Keratinocyte (primary cell): ENCODE data around the gene SLAMF1. TPM values are rescaled to one million over a fixed set of nuclear protein-coding genes. Genes with fewer than 3 reads are reported as not detected.

Experiments used
- DNase-seq: peaks from one replicate; pipeline ENCODE4 v3.0.0-alpha.2; 2011; ENCODE audit warnings: low read depth, missing footprints, low spot score
- FAIRE-seq: peaks from 2 replicates; lab custom pipeline; 2011; peaks lifted over from hg19 to GRCh38; lab: Jason Lieb, UNC
- H2AFZ ChIP-seq: 2 replicates; pipeline ENCODE4 v1.6.0; 2012; ENCODE audit warnings: low read length, control low read depth, inconsistent platforms; ENCODE audit not compliant: control insufficient read depth
- H3K27ac ChIP-seq: 2 replicates; pipeline ENCODE4 v1.5.1; 2011; ENCODE audit warnings: low read length; ENCODE audit not compliant: control insufficient read depth, insufficient read depth
- H3K27me3 ChIP-seq: 3 replicates; pipeline ENCODE4 v1.6.0; 2011; ENCODE audit warnings: low read length; ENCODE audit not compliant: control insufficient read depth, insufficient read depth; ENCODE audit errors: extremely low read depth
- H3K36me3 ChIP-seq, 2 experiments: 2 replicates in 1 of 2; 3 replicates in 1 of 2; pipeline ENCODE4 v1.5.1; 2011; ENCODE audit warnings: low read length in 2 of 2, mild to moderate bottlenecking in 1 of 2; ENCODE audit not compliant: control insufficient read depth in 2 of 2, insufficient read depth in 2 of 2; ENCODE audit errors: extremely low read depth in 1 of 2
- H3K4me1 ChIP-seq: 3 replicates; pipeline ENCODE4 v1.5.1; 2011; ENCODE audit warnings: low read length; ENCODE audit not compliant: control insufficient read depth, insufficient read depth; ENCODE audit errors: extremely low read depth
- H3K4me2 ChIP-seq: 3 replicates; pipeline ENCODE4 v1.6.0; 2011; ENCODE audit warnings: low read depth, low read length; ENCODE audit not compliant: control insufficient read depth, insufficient read depth; ENCODE audit errors: extremely low read depth
- H3K4me3 ChIP-seq, 3 experiments: fragments of 200-600 bp in 1 of 3; sonication (generic) in 1 of 3; 2 replicates in 2 of 3; 3 replicates in 1 of 3; pipeline ENCODE4 v1.5.1; 2011 to 2016; ENCODE audit warnings: low read length in 3 of 3, mild to moderate bottlenecking in 3 of 3, control low read depth in 2 of 3, inconsistent platforms in 1 of 3, low read depth in 1 of 3, mixed read lengths in 1 of 3, mixed run types in 1 of 3, moderate library complexity in 1 of 3; ENCODE audit not compliant: control insufficient read depth in 2 of 3, insufficient read depth in 2 of 3; ENCODE audit errors: extremely low read depth in 1 of 3
- H3K79me2 ChIP-seq: 2 replicates; pipeline ENCODE4 v1.6.0; 2012; ENCODE audit warnings: low read length; ENCODE audit not compliant: control insufficient read depth, insufficient read depth
- H3K9ac ChIP-seq: 3 replicates; pipeline ENCODE4 v1.6.0; 2011; ENCODE audit warnings: low read length; ENCODE audit not compliant: control insufficient read depth, insufficient read depth; ENCODE audit errors: extremely low read depth
- H3K9me1 ChIP-seq: 3 replicates; pipeline ENCODE4 v1.6.0; 2011; ENCODE audit warnings: low read length; ENCODE audit not compliant: control insufficient read depth, insufficient read depth; ENCODE audit errors: extremely low read depth
- H3K9me3 ChIP-seq: 2 replicates; pipeline ENCODE4 v1.5.1; 2012; ENCODE audit warnings: low read depth, low read length; ENCODE audit not compliant: control insufficient read depth
- H4K20me1 ChIP-seq: 3 replicates; pipeline ENCODE4 v1.6.0; 2011; ENCODE audit warnings: low read length; ENCODE audit not compliant: control insufficient read depth, insufficient read depth; ENCODE audit errors: extremely low read depth
- EZH2 ChIP-seq: IDR thresholded peaks from one replicate; pipeline ENCODE4 v1.6.1; 2012; ENCODE audit warnings: inconsistent platforms, mild to moderate bottlenecking, low read length, moderate library complexity
- dilution Hi-C: fragments of 300-500 bp; cut with MboI; formaldehyde crosslinking; loops from one replicate; pipeline ENCODE4 v1.7.0; 2020; ENCODE audit warnings: low sequenced_read_pairs; ENCODE audit not compliant: extremely low pct_ligation_motif_present
- polyA plus RNA-seq, 5 experiments: library from polyadenylated mRNA; depleted of rRNA in 3 of 5; stranded (reverse) in 3 of 5; stranded (forward) in 1 of 5; unstranded in 1 of 5; fragments of >200 nt; gene quantifications; 1 replicate in 1 of 5; 2 replicates in 3 of 5; 3 replicates in 1 of 5; pipeline versions ENCODE4 v1.2.1 to v1.2.3, GENCODE V29; 2011 to 2012; ENCODE audit warnings: missing spikeins in 2 of 5, low read depth in 1 of 5, low replicate concordance in 1 of 5
- TF ChIP-seq, protein P1 (sequence below), 3 experiments: IDR thresholded peaks in 1 of 3; conservative IDR thresholded peaks in 1 of 3; optimal IDR thresholded peaks in 1 of 3; 2 replicates in 2 of 3; 3 replicates in 1 of 3; pipeline versions ENCODE3 to v1.5.1; 2011; ENCODE audit warnings: low read length in 3 of 3, mild to moderate bottlenecking in 3 of 3, moderate library complexity in 2 of 3, control low read depth in 1 of 3, inconsistent platforms in 1 of 3; ENCODE audit not compliant: insufficient read depth in 2 of 3; ENCODE audit errors: extremely low read depth in 1 of 3

The SLAMF1 gene
- polyA plus RNA-seq, 1 donor (not counting 4 experiments of a cell fraction or from before 2014, with no cell fraction given) = not detected

- TF ChIP-seq, protein P1, sequence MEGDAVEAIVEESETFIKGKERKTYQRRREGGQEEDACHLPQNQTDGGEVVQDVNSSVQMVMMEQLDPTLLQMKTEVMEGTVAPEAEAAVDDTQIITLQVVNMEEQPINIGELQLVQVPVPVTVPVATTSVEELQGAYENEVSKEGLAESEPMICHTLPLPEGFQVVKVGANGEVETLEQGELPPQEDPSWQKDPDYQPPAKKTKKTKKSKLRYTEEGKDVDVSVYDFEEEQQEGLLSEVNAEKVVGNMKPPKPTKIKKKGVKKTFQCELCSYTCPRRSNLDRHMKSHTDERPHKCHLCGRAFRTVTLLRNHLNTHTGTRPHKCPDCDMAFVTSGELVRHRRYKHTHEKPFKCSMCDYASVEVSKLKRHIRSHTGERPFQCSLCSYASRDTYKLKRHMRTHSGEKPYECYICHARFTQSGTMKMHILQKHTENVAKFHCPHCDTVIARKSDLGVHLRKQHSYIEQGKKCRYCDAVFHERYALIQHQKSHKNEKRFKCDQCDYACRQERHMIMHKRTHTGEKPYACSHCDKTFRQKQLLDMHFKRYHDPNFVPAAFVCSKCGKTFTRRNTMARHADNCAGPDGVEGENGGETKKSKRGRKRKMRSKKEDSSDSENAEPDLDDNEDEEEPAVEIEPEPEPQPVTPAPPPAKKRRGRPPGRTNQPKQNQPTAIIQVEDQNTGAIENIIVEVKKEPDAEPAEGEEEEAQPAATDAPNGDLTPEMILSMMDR (optimal IDR thresholded peaks at IDR 0.05 in 1 of 3, IDR thresholded peaks at IDR 0.05 in 1 of 3, conservative IDR thresholded peaks at IDR 0.05 in 1 of 3; ENCODE audit: extremely low read depth in 1 of 3, insufficient read depth in 2 of 3, low read length in 3 of 3) = no peak
- TF ChIP-seq EZH2 = no peak
- dilution Hi-C loops = loop anchor here (25.0 kb wide), 1 partner anchor 184 kb away; no protein-coding TSS in a partner anchor
- no peaks in the 10 kb centered on the region for H3K79me2 ChIP-seq
Measured at GRCh38 chr1:160620942-160621632, 25.8 kb downstream of the SLAMF1 start.

DNA sequence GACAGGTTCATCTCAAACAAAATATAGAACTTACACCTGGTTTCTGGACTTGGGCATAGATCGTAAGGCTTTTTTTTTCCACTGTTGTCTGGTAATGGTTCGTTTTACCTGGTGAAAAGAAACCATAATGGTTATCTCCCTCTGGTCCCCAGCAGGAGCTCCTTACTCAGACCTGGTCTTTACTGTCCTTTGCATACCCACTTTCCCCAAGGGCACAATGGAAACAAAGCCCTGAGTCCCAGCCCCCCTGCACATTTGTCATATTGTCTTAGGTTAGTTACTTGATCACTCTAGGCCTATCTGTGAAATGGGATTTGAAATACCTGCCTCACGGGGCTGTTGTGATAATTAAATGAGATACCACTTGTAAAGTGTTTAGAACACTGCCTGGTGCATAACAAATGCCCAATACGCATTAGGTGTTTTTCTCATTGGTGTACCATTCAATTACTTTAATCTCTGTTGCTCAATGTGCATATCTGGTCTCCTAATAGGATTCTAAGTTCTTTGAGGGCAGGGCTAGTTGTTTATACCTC lies 27.0 kb downstream of the SLAMF1 start:
- no peaks in the 10 kb centered on the region for H3K9me1 ChIP-seq
- no peak overlapping the region for H3K27ac ChIP-seq
- dilution Hi-C loops = loop anchor here (25.0 kb wide), 1 partner anchor 183 kb away; no protein-coding TSS in a partner anchor
- no peak overlapping the region for H2AFZ ChIP-seq
- no peaks in the 10 kb centered on the region for H4K20me1 ChIP-seq
- no peaks in the 10 kb centered on the region for H3K4me1 ChIP-seq
- H3K4me3 ChIP-seq = no peak overlapping the region
- H3K9me3 ChIP-seq = no peaks in the 10 kb centered on the region
- H3K27me3 ChIP-seq = peaks cover 4% of the 10 kb centered on the region
- no peak overlapping the region for H3K9ac ChIP-seq
- no peaks in the 10 kb centered on the region for H3K36me3 ChIP-seq
- H3K4me2 ChIP-seq = no peak overlapping the region
- FAIRE-seq (no peak), DNase-seq (no peak)
- no peaks in the 10 kb centered on the region for H3K79me2 ChIP-seq
- TF ChIP-seq, protein P1 (optimal IDR thresholded peaks at IDR 0.05 in 1 of 3, IDR thresholded peaks at IDR 0.05 in 1 of 3, conservative IDR thresholded peaks at IDR 0.05 in 1 of 3; ENCODE audit: extremely low read depth in 1 of 3, insufficient read depth in 2 of 3, low read length in 3 of 3) = no peak
- TF ChIP-seq EZH2 = no peak

More at GRCh38 chr1:160620942-160621632, 25.8 kb downstream of the SLAMF1 start:
- H3K4me1 ChIP-seq = no peaks in the 10 kb centered on the region
- no peak overlapping the region for H2AFZ ChIP-seq
- no peaks in the 10 kb centered on the region for H4K20me1 ChIP-seq
- H3K9me3 ChIP-seq = no peaks in the 10 kb centered on the region
- no peak overlapping the region for H3K27ac ChIP-seq
- peaks cover 1% of the 10 kb centered on the region for H3K27me3 ChIP-seq
- no peak overlapping the region for H3K4me3 ChIP-seq
- H3K36me3 ChIP-seq = no peaks in the 10 kb centered on the region
- DNase-seq (no peak), FAIRE-seq (no peak)
- no peaks in the 10 kb centered on the region for H3K9me1 ChIP-seq
- H3K9ac ChIP-seq = no peak overlapping the region
- no peak overlapping the region for H3K4me2 ChIP-seq
